HepG2 (cell line): ENCODE results near the gene YAP1. TPM values are rescaled to one million over a fixed set of nuclear protein-coding genes. Genes with fewer than 3 reads are reported as not detected.

Experiments used
- ARHGAP35 ChIP-seq: sonication (generic); formaldehyde crosslinking; IDR thresholded peaks from 2 replicates; pipeline ENCODE4 v1.9.0; 2022; ENCODE audit warnings: mild to moderate bottlenecking, inconsistent platforms, moderate library complexity, missing genetic modification reagents, borderline replicate concordance
- DNMT1 ChIP-seq: sonication (generic); formaldehyde crosslinking; IDR thresholded peaks from 2 replicates; pipeline ENCODE4 v1.5.1; 2020; ENCODE audit warnings: mild to moderate bottlenecking, missing genetic modification reagents
- GATAD2A ChIP-seq: IDR thresholded peaks from 2 replicates; pipeline ENCODE4 v1.6.1; 2016
- HNF4G ChIP-seq, 2 experiments: sonication (generic) in 1 of 2; formaldehyde crosslinking in 1 of 2; IDR thresholded peaks; 2 replicates each; pipeline versions ENCODE4 v1.4.0 to v1.6.1; 2011 to 2020; ENCODE audit warnings: borderline replicate concordance in 2 of 2, low read depth in 2 of 2, mild to moderate bottlenecking in 2 of 2, low read length in 1 of 2, missing genetic modification reagents in 1 of 2, moderate library complexity in 1 of 2
- MXI1 ChIP-seq: IDR thresholded peaks from 3 replicates; pipeline ENCODE4 v1.6.1; 2012; ENCODE audit warnings: low read depth, low read length, inconsistent platforms, borderline replicate concordance
- NFE2 ChIP-seq: sonication (generic); formaldehyde crosslinking; IDR thresholded peaks from 2 replicates; pipeline ENCODE4 v1.4.0; 2020; ENCODE audit warnings: missing genetic modification reagents
- POGZ ChIP-seq: sonication (generic); formaldehyde crosslinking; IDR thresholded peaks from 2 replicates; pipeline ENCODE4 v1.4.0; 2020; ENCODE audit warnings: mild to moderate bottlenecking, missing genetic modification reagents
- PRMT3 ChIP-seq: sonication (generic); formaldehyde crosslinking; IDR thresholded peaks from 2 replicates; pipeline ENCODE4 v1.8.1; 2022; ENCODE audit warnings: low read depth, mild to moderate bottlenecking, moderate library complexity, missing genetic modification reagents, borderline replicate concordance
- REPIN1 ChIP-seq: sonication (generic); formaldehyde crosslinking; IDR thresholded peaks from 2 replicates; pipeline ENCODE4 v1.8.0; 2022; ENCODE audit warnings: missing genetic modification reagents, low read depth, mild to moderate bottlenecking, borderline replicate concordance
- SIX4 ChIP-seq: sonication (generic); formaldehyde crosslinking; IDR thresholded peaks from 2 replicates; pipeline ENCODE4 v1.4.0; 2020; ENCODE audit warnings: missing genetic modification reagents
- TAF15 ChIP-seq: fragments of 200-400 bp; formaldehyde crosslinking; IDR thresholded peaks from one replicate; pipeline ENCODE4 v1.6.1; 2018; ENCODE audit warnings: mild to moderate bottlenecking, low read depth, low read length; ENCODE audit not compliant: poor library complexity, severe bottlenecking
- U2AF2 ChIP-seq: fragments of 200-400 bp; formaldehyde crosslinking; IDR thresholded peaks from 2 replicates; pipeline ENCODE4 v1.6.1; 2017; ENCODE audit warnings: low read depth, mild to moderate bottlenecking, low read length
- ZMYM3 ChIP-seq: sonication (generic); formaldehyde crosslinking; IDR thresholded peaks from 2 replicates; pipeline ENCODE4 v1.5.1; 2020; ENCODE audit warnings: mild to moderate bottlenecking, missing genetic modification reagents
- ZNF121 ChIP-seq: sonication (generic); formaldehyde crosslinking; IDR thresholded peaks from 2 replicates; pipeline ENCODE4 v1.5.0; 2020; ENCODE audit warnings: mild to moderate bottlenecking, missing genetic modification reagents
- ZNF232 ChIP-seq: sonication (generic); formaldehyde crosslinking; IDR thresholded peaks from 2 replicates; pipeline ENCODE4 v1.4.0; 2020; ENCODE audit warnings: missing genetic modification reagents, borderline replicate concordance
- ZNF549 ChIP-seq: sonication (generic); formaldehyde crosslinking; IDR thresholded peaks from 2 replicates; pipeline ENCODE4 v1.5.0; 2020; ENCODE audit warnings: missing genetic modification reagents
- ZNF616 ChIP-seq: sonication (generic); formaldehyde crosslinking; IDR thresholded peaks from 2 replicates; pipeline ENCODE4 v1.5.0; 2020; ENCODE audit warnings: low read depth, mild to moderate bottlenecking, missing genetic modification reagents
- ZNF747 ChIP-seq: sonication (generic); formaldehyde crosslinking; IDR thresholded peaks from 2 replicates; pipeline ENCODE4 v1.8.1; 2023; ENCODE audit warnings: missing genetic modification reagents, mild to moderate bottlenecking, borderline replicate concordance
- ZSCAN25 ChIP-seq: sonication (generic); formaldehyde crosslinking; IDR thresholded peaks from 2 replicates; pipeline ENCODE4 v1.8.0; 2022; ENCODE audit warnings: mild to moderate bottlenecking, missing genetic modification reagents
- polyA plus RNA-seq, 8 experiments: library from polyadenylated mRNA; depleted of rRNA in 3 of 8; stranded (reverse) in 7 of 8; unstranded in 1 of 8; fragments of >200 nt; fragmentation: Illumina TruSeq in 4 of 8; extraction: Trizol in 4 of 8; gene quantifications; 2 replicates each; pipeline versions ENCODE4 v1.2.1 to v1.2.3, GENCODE V29; 2011 to 2016; ENCODE audit warnings: low read depth in 4 of 8, missing spikeins in 1 of 8, mixed read lengths in 1 of 8; ENCODE audit not compliant: insufficient read depth in 1 of 8
- total RNA-seq, 5 experiments: library from RNA; depleted of rRNA; stranded (reverse); fragments of >200 nt; fragmentation: Illumina TruSeq; extraction: Trizol; gene quantifications; 2 replicates each; pipeline ENCODE4 v1.2.3, GENCODE V29; 2016; ENCODE audit warnings: low read depth in 1 of 5
- TF ChIP-seq, protein P1 (sequence below): sonication (generic); formaldehyde crosslinking; IDR thresholded peaks from 2 replicates; pipeline ENCODE4 v1.4.0; 2020; ENCODE audit warnings: mild to moderate bottlenecking, missing genetic modification reagents
- TF ChIP-seq, protein P2 (sequence below): sonication (generic); formaldehyde crosslinking; IDR thresholded peaks from 2 replicates; pipeline ENCODE4 v1.8.0; 2022; ENCODE audit warnings: low read depth, missing genetic modification reagents
- TF ChIP-seq, protein P3 (sequence below): sonication (generic); formaldehyde crosslinking; IDR thresholded peaks from 2 replicates; pipeline ENCODE4 v1.5.0; 2020; ENCODE audit warnings: missing genetic modification reagents
- TF ChIP-seq, protein P4 (sequence below): fragments of 450-650 bp; IDR thresholded peaks from 2 replicates; pipeline ENCODE4 v1.6.1; 2016
- TF ChIP-seq, protein P5 (sequence below): IDR thresholded peaks from 2 replicates; pipeline ENCODE4 v1.6.1; 2018; ENCODE audit warnings: missing genetic modification reagents

Gene YAP1
- total and polyA plus RNA-seq, 2 of the 13 experiments (the other 11 are each of a cell fraction or from before 2014, with no cell fraction given): 59.5 to 91.0 TPM

DNA sequence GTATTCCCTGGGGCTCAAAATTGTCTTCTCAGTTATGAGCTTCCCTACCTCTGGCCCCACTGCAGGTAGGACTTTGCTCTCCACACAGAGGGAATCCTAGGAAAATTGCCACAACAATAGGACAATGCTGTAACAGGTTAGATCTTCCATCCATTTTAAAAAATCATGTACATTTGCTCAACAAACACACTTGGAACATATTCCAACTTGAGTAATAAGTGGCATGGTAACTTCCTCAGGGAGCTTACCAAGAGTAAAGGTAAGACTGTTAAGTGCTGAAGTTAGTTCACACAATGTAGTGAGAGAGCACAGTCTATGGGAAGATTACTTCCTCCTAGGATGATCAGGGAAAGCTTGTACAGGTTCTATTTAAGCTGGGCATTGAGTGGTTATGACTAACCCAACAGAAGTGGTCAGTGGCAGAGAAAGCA, 128.2 kb downstream of the YAP1 start (continued):
- TF ChIP-seq TAF15 (no peak), ZNF747 (CRISPR knock-in tag) (no peak), POGZ (CRISPR knock-in tag) (peak; percentile 39; the same call in 1 of the 2 replicates), DNMT1 (CRISPR knock-in tag) (no peak), ZNF232 (CRISPR knock-in tag) (no peak), U2AF2 (no peak), ARHGAP35 (no peak), GATAD2A (CRISPR knock-in tag) (peak; percentile 13; the same call in 1 of the 2 replicates), SIX4 (CRISPR knock-in tag) (no peak), ZNF549 (CRISPR knock-in tag) (no peak), NFE2 (CRISPR knock-in tag) (no peak), ZNF121 (CRISPR knock-in tag) (no peak), ZSCAN25 (no peak), HNF4G (IDR thresholded peaks at IDR 0.05; ENCODE audit: borderline replicate concordance, low read depth, low read length) (peak; percentile 46; the same call in 1 of the 2 replicates), HNF4G (CRISPR knock-in tag; IDR thresholded peaks at IDR 0.05; ENCODE audit: borderline replicate concordance, low read depth) (no peak), MXI1 (no peak), REPIN1 (CRISPR knock-in tag) (no peak), PRMT3 (CRISPR knock-in tag) (no peak), ZMYM3 (CRISPR knock-in tag) (peak; percentile 45; the same call in 1 of the 2 replicates), ZNF616 (CRISPR knock-in tag) (no peak)
- TF ChIP-seq, protein P1, sequence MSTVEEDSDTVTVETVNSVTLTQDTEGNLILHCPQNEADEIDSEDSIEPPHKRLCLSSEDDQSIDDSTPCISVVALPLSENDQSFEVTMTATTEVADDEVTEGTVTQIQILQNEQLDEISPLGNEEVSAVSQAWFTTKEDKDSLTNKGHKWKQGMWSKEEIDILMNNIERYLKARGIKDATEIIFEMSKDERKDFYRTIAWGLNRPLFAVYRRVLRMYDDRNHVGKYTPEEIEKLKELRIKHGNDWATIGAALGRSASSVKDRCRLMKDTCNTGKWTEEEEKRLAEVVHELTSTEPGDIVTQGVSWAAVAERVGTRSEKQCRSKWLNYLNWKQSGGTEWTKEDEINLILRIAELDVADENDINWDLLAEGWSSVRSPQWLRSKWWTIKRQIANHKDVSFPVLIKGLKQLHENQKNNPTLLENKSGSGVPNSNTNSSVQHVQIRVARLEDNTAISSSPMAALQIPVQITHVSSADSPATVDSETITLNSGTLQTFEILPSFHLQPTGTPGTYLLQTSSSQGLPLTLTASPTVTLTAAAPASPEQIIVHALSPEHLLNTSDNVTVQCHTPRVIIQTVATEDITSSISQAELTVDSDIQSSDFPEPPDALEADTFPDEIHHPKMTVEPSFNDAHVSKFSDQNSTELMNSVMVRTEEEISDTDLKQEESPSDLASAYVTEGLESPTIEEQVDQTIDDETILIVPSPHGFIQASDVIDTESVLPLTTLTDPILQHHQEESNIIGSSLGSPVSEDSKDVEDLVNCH: no peak
- TF ChIP-seq, protein P2, sequence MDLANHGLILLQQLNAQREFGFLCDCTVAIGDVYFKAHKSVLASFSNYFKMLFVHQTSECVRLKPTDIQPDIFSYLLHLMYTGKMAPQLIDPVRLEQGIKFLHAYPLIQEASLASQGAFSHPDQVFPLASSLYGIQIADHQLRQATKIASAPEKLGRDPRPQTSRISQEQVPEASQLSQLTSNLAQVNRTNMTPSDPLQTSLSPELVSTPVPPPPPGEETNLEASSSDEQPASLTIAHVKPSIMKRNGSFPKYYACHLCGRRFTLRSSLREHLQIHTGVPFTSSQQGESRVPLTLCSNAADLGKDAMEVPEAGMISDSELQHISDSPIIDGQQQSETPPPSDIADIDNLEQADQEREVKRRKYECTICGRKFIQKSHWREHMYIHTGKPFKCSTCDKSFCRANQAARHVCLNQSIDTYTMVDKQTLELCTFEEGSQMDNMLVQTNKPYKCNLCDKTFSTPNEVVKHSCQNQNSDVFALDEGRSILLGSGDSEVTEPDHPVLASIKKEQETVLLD (CRISPR knock-in tag): no peak
- TF ChIP-seq, protein P3, sequence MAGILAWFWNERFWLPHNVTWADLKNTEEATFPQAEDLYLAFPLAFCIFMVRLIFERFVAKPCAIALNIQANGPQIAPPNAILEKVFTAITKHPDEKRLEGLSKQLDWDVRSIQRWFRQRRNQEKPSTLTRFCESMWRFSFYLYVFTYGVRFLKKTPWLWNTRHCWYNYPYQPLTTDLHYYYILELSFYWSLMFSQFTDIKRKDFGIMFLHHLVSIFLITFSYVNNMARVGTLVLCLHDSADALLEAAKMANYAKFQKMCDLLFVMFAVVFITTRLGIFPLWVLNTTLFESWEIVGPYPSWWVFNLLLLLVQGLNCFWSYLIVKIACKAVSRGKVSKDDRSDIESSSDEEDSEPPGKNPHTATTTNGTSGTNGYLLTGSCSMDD (CRISPR knock-in tag): no peak
- TF ChIP-seq, protein P4, sequence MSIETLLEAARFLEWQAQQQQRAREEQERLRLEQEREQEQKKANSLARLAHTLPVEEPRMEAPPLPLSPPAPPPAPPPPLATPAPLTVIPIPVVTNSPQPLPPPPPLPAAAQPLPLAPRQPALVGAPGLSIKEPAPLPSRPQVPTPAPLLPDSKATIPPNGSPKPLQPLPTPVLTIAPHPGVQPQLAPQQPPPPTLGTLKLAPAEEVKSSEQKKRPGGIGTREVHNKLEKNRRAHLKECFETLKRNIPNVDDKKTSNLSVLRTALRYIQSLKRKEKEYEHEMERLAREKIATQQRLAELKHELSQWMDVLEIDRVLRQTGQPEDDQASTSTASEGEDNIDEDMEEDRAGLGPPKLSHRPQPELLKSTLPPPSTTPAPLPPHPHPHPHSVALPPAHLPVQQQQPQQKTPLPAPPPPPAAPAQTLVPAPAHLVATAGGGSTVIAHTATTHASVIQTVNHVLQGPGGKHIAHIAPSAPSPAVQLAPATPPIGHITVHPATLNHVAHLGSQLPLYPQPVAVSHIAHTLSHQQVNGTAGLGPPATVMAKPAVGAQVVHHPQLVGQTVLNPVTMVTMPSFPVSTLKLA: no peak
- TF ChIP-seq, protein P5, sequence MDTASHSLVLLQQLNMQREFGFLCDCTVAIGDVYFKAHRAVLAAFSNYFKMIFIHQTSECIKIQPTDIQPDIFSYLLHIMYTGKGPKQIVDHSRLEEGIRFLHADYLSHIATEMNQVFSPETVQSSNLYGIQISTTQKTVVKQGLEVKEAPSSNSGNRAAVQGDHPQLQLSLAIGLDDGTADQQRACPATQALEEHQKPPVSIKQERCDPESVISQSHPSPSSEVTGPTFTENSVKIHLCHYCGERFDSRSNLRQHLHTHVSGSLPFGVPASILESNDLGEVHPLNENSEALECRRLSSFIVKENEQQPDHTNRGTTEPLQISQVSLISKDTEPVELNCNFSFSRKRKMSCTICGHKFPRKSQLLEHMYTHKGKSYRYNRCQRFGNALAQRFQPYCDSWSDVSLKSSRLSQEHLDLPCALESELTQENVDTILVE (CRISPR knock-in tag): no peak
